Measurements from ENCODE around the gene UCK2. TPM values are rescaled to one million over a fixed set of nuclear protein-coding genes. Genes with fewer than 3 reads are reported as not detected.

Gene UCK2
- total RNA-seq, 1 donor from 2014 or later = 9.6 TPM

DNA sequence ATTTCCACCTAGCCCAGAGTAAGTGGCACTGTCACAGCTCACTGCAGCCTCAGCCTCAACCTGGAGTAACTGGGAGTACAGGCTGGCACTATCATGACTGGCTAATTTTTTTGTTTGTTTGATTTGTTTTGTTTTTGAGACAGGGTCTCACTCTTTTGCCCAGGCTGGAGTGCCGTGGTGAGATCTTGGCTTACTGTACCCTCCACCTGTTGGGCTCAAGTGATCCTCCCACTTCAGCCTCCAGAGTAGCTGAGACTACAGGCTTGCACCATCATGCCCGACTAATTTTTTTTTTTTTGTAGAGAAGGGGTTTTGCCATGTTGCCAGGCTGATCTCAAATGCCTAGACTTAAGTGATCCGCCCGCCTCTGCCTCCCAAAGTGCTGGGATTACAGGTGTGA is 2.5 kb downstream of the UCK2 start:
- no peaks in the 10 kb centered on the region for H3K36me3 ChIP-seq
- peaks cover 29% of the 10 kb centered on the region for H3K4me1 ChIP-seq
- TF ChIP-seq, protein P1, sequence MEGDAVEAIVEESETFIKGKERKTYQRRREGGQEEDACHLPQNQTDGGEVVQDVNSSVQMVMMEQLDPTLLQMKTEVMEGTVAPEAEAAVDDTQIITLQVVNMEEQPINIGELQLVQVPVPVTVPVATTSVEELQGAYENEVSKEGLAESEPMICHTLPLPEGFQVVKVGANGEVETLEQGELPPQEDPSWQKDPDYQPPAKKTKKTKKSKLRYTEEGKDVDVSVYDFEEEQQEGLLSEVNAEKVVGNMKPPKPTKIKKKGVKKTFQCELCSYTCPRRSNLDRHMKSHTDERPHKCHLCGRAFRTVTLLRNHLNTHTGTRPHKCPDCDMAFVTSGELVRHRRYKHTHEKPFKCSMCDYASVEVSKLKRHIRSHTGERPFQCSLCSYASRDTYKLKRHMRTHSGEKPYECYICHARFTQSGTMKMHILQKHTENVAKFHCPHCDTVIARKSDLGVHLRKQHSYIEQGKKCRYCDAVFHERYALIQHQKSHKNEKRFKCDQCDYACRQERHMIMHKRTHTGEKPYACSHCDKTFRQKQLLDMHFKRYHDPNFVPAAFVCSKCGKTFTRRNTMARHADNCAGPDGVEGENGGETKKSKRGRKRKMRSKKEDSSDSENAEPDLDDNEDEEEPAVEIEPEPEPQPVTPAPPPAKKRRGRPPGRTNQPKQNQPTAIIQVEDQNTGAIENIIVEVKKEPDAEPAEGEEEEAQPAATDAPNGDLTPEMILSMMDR (IDR thresholded peaks at IDR 0.05; ENCODE audit: borderline replicate concordance) = no peak
- no peaks in the 10 kb centered on the region for H3K27me3 ChIP-seq (ENCODE audit: low read depth)
- intact Hi-C loops (cut with micrococcal nuclease) = no loop called here
- no peaks in the 10 kb centered on the region for H3K9me3 ChIP-seq (replicated peaks)
- no peak overlapping the region for H3K27ac ChIP-seq (replicated peaks)
- no peak for DNase-seq
- no peak overlapping the region for H3K4me3 ChIP-seq

- H3K36me3 ChIP-seq = no peaks in the 10 kb centered on the region
- no peak overlapping the region for H3K27ac ChIP-seq (replicated peaks)
- H3K4me1 ChIP-seq = peaks cover 29% of the 10 kb centered on the region
- no peak for DNase-seq
- intact Hi-C loops (cut with micrococcal nuclease) = no loop called here
- H3K27me3 ChIP-seq (ENCODE audit: low read depth) = no peaks in the 10 kb centered on the region
- no peaks in the 10 kb centered on the region for H3K9me3 ChIP-seq (replicated peaks)
- H3K4me3 ChIP-seq = no peak overlapping the region
- TF ChIP-seq, protein P1 (IDR thresholded peaks at IDR 0.05; ENCODE audit: borderline replicate concordance) = no peak
These were observed 3.7 kb downstream of the UCK2 start for GRCh38 chr1:165831146-165831545.

DNA sequence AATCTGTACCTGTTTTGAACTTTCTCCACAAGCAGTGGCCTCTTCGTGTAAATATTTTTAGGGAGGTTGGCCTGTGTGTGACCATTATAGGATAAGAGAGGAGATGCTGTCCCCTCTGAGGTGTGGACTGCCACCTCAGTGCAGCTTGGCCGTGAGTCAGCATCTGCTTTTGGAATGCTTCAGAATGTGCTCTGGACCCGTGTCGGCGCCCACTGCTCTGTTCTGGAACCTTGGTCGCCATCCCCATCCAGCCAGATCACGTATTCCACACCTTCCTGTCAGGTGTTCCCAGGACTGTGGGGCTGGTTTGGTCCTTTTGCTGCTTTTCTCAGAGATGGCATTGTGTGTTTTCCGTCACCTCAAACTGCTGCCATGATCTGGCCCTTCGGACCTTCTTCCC is 5.5 kb downstream of the UCK2 start:
- no peaks in the 10 kb centered on the region for H3K36me3 ChIP-seq
- no peak overlapping the region for H3K27ac ChIP-seq (replicated peaks)
- peaks cover 32% of the 10 kb centered on the region for H3K4me1 ChIP-seq
- H3K9me3 ChIP-seq (replicated peaks) = no peaks in the 10 kb centered on the region
- no peak for DNase-seq
- intact Hi-C loops (cut with micrococcal nuclease) = no loop called here
- no peak overlapping the region for H3K4me3 ChIP-seq
- H3K27me3 ChIP-seq (ENCODE audit: low read depth) = no peaks in the 10 kb centered on the region
- TF ChIP-seq, protein P1 (IDR thresholded peaks at IDR 0.05; ENCODE audit: borderline replicate concordance) = no peak

DNA sequence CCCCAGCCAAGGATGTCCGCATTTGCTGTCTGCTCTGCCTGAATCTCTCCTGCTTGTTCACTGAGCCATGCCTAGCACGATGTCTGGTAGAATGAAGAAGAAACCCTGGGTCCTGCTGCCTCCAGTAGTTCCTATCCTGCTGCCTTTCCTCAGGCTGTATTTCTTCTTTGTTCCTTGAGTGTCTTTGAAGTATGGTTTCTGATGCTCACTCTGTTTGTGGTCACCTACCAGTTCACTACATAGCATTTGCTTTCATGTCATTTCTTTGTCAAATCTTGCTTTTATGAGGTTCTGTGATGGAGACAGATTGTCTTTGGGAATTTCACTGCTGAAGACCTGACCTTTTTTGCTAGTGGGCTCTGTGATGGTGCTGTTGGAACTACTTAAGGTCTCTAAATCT is 5.9 kb downstream of the UCK2 start:
- Histone ChIP-seq H3K4me3 (no peak overlapping the region), H3K36me3 (no peaks in the 10 kb centered on the region), H3K9me3 (replicated peaks) (no peaks in the 10 kb centered on the region), H3K27ac (replicated peaks) (no peak overlapping the region), H3K27me3 (ENCODE audit: low read depth) (no peaks in the 10 kb centered on the region), H3K4me1 (peaks cover 30% of the 10 kb centered on the region)
- TF ChIP-seq, protein P1 (IDR thresholded peaks at IDR 0.05; ENCODE audit: borderline replicate concordance) = no peak
- intact Hi-C loops (cut with micrococcal nuclease) = no loop called here
- no peak for DNase-seq

GRCh38 chr1:165834229-165834628 is 6.8 kb downstream of the UCK2 start:
- Histone ChIP-seq H3K36me3 (no peaks in the 10 kb centered on the region), H3K27me3 (ENCODE audit: low read depth) (no peaks in the 10 kb centered on the region), H3K27ac (replicated peaks) (no peak overlapping the region), H3K9me3 (replicated peaks) (no peaks in the 10 kb centered on the region), H3K4me1 (peaks cover 22% of the 10 kb centered on the region), H3K4me3 (no peak overlapping the region)
- DNase-seq = no peak
- TF ChIP-seq, protein P1 (IDR thresholded peaks at IDR 0.05; ENCODE audit: borderline replicate concordance) = no peak
- intact Hi-C loops (cut with micrococcal nuclease) = no loop called here

DNA sequence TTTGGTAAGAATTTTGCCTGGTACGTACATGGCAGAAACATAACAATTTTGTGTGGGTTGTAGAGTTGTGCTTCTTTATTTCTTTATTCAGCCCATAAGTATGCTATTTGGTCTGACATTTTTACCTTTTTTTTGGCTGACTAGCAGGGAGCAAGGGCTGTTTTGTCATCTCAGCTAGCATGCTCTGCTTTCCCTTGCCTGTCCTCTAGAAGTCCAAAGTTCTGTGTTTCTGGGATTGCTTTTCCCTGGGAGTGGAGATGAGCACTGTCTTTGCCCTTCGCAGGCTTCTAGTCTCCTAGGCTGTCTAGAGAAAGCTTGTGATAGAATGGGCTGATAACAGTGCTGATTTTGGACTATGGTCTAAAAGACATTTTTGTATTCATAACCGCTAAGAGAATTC is 7.5 kb downstream of the UCK2 start:
- peaks cover 18% of the 10 kb centered on the region for H3K4me1 ChIP-seq
- no peaks in the 10 kb centered on the region for H3K27me3 ChIP-seq (ENCODE audit: low read depth)
- no peak overlapping the region for H3K27ac ChIP-seq (replicated peaks)
- TF ChIP-seq, protein P1 (IDR thresholded peaks at IDR 0.05; ENCODE audit: borderline replicate concordance) = no peak
- no peaks in the 10 kb centered on the region for H3K9me3 ChIP-seq (replicated peaks)
- intact Hi-C loops (cut with micrococcal nuclease) = no loop called here
- DNase-seq = no peak
- H3K4me3 ChIP-seq = no peak overlapping the region
- H3K36me3 ChIP-seq = no peaks in the 10 kb centered on the region
